ENCODE data around the gene DNAJB11.
"Not testable (repeated sequence)": the region's sequence is repeated elsewhere in the genome, so short reads cannot be mapped to it uniquely, and the experiment has no call there.

The DNAJB11 gene

GRCh38 chr3:186552408-186553031 is 18.0 kb upstream of the DNAJB11 start:
- DNase-seq = no peak

GRCh38 chr3:186564586-186564985 is 5.9 kb upstream of the DNAJB11 start:
- DNase-seq = no peak

GRCh38 chr3:186566772-186567071 is 3.8 kb upstream of the DNAJB11 start:
- DNase-seq = no peak

- DNase-seq = peak; percentile 70
Measured at GRCh38 chr3:186567072-186567921, 3.2 kb upstream of the DNAJB11 start, which contains the start of gene TBCCD1. TSS of gene TBCCD1 (minus strand) at chr3:186567339. CDS start at chr3:186564329, 3,010 bp downstream.

- not testable (repeated sequence) for DNase-seq
Measured at GRCh38 chr3:186569361-186569760, 1.2 kb upstream of the DNAJB11 start.

- DNase-seq = no peak
Measured at GRCh38 chr3:186569779-186570095, 783 bp upstream of the DNAJB11 start.

GRCh38 chr3:186570941-186571643 is 572 bp downstream of the DNAJB11 start:
- no peak for DNase-seq

- no peak for DNase-seq
Measured at GRCh38 chr3:186571644-186572013, 1.1 kb downstream of the DNAJB11 start.

GRCh38 chr3:186577521-186577920 is 7.0 kb downstream of the DNAJB11 start:
- DNase-seq = no peak

GRCh38 chr3:186580785-186581184 is 10.3 kb downstream of the DNAJB11 start:
- no peak for DNase-seq

- no peak for DNase-seq
Measured at GRCh38 chr3:186582541-186582940, 12.0 kb downstream of the DNAJB11 start.

- no peak for DNase-seq
Measured at GRCh38 chr3:186583831-186584230, 13.3 kb downstream of the DNAJB11 start.

GRCh38 chr3:186586245-186586644 is 15.7 kb downstream of the DNAJB11 start:
- DNase-seq = not testable (repeated sequence)

GRCh38 chr3:186587183-186587582 is 16.7 kb downstream of the DNAJB11 start:
- DNase-seq = no peak

- no peak for DNase-seq
Measured at GRCh38 chr3:186588632-186589031, 18.1 kb downstream of the DNAJB11 start.

GRCh38 chr3:186589121-186589520 is 18.6 kb downstream of the DNAJB11 start:
- DNase-seq = no peak

GRCh38 chr3:186589856-186590579 is 19.5 kb downstream of the DNAJB11 start:
- no peak for DNase-seq

- no peak for DNase-seq
Measured at GRCh38 chr3:186590580-186591295, 20.2 kb downstream of the DNAJB11 start.

GRCh38 chr3:186592682-186593081 is 22.2 kb downstream of the DNAJB11 start:
- DNase-seq = no peak

- no peak for DNase-seq
Measured at GRCh38 chr3:186593862-186594261, 23.3 kb downstream of the DNAJB11 start.

GRCh38 chr3:186594591-186595113 is 24.1 kb downstream of the DNAJB11 start:
- DNase-seq = no peak

- no peak for DNase-seq
Measured at GRCh38 chr3:186596568-186597287, 26.2 kb downstream of the DNAJB11 start.

Measured in NCI-H2081 treated with DMSO at 0.1 percent for 48 hours (cell line).